HFF-Myc (cell line): ENCODE measurements around the gene FMO3.

Experiments
- DNase-seq: peaks from one replicate; pipeline ENCODE4 v3.0.0-alpha.2; 2011; ENCODE audit warnings: low read depth; ENCODE audit errors: extremely low read depth
- H3K4me3 ChIP-seq: replicated peaks from 2 replicates; pipeline ENCODE4 v1.5.1; 2011; ENCODE audit warnings: low read depth, mild to moderate bottlenecking, control low read depth, low read length
- CTCF ChIP-seq: IDR thresholded peaks from 2 replicates; pipeline ENCODE4 v1.5.1; 2012; ENCODE audit warnings: mild to moderate bottlenecking, low read depth, low read length, control low read depth; ENCODE audit errors: missing control alignments

Gene FMO3

GRCh38 chr1:171138980-171139379, 48.3 kb downstream of the FMO3 start:
- TF ChIP-seq CTCF, result no peak
- DNase-seq, result no peak
- no peak overlapping the region for H3K4me3 ChIP-seq

GRCh38 chr1:171139890-171140289, 49.2 kb downstream of the FMO3 start:
- DNase-seq, result no peak
- H3K4me3 ChIP-seq, result no peak overlapping the region
- no peak for TF ChIP-seq CTCF

- DNase-seq, result no peak
- no peak for TF ChIP-seq CTCF
- no peak overlapping the region for H3K4me3 ChIP-seq
Observed at GRCh38 chr1:171140401-171140800, 49.7 kb downstream of the FMO3 start.

- H3K4me3 ChIP-seq, result no peak overlapping the region
- DNase-seq, result no peak
Observed at GRCh38 chr1:171140956-171141687, 50.4 kb downstream of the FMO3 start.

GRCh38 chr1:171141688-171142415, 51.1 kb downstream of the FMO3 start:
- H3K4me3 ChIP-seq, result peak overlapping the region; percentile 8; the same call in 1 of the 2 replicates
- TF ChIP-seq CTCF, result peak; percentile 41
- peak; percentile 98 for DNase-seq

More at GRCh38 chr1:171140956-171141687, 50.4 kb downstream of the FMO3 start:
- TF ChIP-seq CTCF, result no peak

- DNase-seq, result peak; percentile 84
- 0 out of 2 replicates have a peak overlapping the region, but pooled peaks have one; percentile 8 for H3K4me3 ChIP-seq
- no peak for TF ChIP-seq CTCF
Observed at GRCh38 chr1:171142416-171143385, 52.0 kb downstream of the FMO3 start.
